ENCODE data around the gene ATG7. TPM values are rescaled to one million over a fixed set of nuclear protein-coding genes. Genes with fewer than 3 reads are reported as not detected.
"Not testable (repeated sequence)": the region's sequence is repeated elsewhere in the genome, so short reads cannot be mapped to it uniquely, and the experiment has no call there.

The ATG7 gene
- total RNA-seq, 4 donors from 2014 or later = 54.8 to 126 (median 100) TPM

DNA sequence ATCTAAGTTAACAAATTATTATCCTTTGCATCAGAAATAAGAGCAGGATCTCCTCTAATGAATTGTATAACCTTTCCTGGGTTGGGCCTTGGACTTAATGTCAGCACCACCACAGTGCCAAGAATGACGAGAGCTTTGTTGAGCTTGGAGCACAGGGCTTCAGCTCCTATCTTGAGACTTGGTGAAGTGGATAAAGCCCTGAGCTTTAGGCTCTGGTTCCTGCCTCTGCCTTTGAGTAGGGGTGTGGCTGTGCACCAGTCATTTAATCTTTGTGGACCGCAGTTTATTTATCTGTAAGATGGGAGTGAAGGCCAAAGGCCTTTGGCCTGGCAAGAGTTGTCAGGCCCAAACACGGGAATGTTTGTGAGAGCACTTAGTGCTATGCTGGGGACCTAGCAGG lies 209.4 kb downstream of the ATG7 start:
- intact Hi-C loops (cut with DNase I; ENCODE audit: low total_unique reads) = no loop called here
- no peak for TF ChIP-seq POLR2A (IDR thresholded peaks at IDR 0.05)
- TF ChIP-seq, protein P1, sequence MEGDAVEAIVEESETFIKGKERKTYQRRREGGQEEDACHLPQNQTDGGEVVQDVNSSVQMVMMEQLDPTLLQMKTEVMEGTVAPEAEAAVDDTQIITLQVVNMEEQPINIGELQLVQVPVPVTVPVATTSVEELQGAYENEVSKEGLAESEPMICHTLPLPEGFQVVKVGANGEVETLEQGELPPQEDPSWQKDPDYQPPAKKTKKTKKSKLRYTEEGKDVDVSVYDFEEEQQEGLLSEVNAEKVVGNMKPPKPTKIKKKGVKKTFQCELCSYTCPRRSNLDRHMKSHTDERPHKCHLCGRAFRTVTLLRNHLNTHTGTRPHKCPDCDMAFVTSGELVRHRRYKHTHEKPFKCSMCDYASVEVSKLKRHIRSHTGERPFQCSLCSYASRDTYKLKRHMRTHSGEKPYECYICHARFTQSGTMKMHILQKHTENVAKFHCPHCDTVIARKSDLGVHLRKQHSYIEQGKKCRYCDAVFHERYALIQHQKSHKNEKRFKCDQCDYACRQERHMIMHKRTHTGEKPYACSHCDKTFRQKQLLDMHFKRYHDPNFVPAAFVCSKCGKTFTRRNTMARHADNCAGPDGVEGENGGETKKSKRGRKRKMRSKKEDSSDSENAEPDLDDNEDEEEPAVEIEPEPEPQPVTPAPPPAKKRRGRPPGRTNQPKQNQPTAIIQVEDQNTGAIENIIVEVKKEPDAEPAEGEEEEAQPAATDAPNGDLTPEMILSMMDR (IDR thresholded peaks at IDR 0.05) = no peak
- no peaks in the 10 kb centered on the region for H3K27me3 ChIP-seq
- no peaks in the 10 kb centered on the region for H3K36me3 ChIP-seq
- no peaks in the 10 kb centered on the region for H3K9me3 ChIP-seq
- H3K4me1 ChIP-seq = peaks cover 10 to 23% of the 10 kb centered on the region in 2 donors
- H3K27ac ChIP-seq = peak overlapping the region; percentile 76 to 96
- DNase-seq = peak; percentile 39 to 50
- no peak overlapping the region for H3K4me3 ChIP-seq

DNA sequence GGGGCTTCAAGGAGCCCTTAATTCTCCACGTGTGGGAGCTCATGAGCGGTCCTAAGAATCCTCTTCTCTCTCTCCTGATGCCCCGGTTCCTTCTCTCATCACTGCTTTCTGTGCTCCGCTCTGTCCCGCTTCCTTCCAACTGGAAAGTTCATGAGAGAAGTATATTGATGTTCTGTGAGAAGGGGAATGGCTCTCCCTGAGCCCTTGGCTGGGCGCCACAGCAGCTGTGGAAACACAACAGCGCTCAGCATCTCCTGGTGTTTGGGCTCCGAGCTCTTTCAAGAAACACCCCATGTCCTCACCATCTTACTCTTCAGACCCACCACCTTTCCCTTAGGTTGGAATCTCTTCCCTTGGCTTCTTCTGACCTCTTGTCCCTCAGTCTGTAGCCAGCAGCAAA lies 209.8 kb downstream of the ATG7 start:
- Histone ChIP-seq H3K27ac (peak overlapping the region; percentile 76 to 96), H3K36me3 (no peaks in the 10 kb centered on the region), H3K4me1 (peaks cover 10 to 18% of the 10 kb centered on the region in 2 donors), H3K4me3 (no peak overlapping the region), H3K27me3 (no peaks in the 10 kb centered on the region), H3K9me3 (no peaks in the 10 kb centered on the region)
- intact Hi-C loops (cut with DNase I; ENCODE audit: low total_unique reads) = no loop called here
- TF ChIP-seq, protein P1 (IDR thresholded peaks at IDR 0.05) = no peak
- TF ChIP-seq POLR2A (IDR thresholded peaks at IDR 0.05) = no peak
- DNase-seq = peak; percentile 70 to 77

DNA sequence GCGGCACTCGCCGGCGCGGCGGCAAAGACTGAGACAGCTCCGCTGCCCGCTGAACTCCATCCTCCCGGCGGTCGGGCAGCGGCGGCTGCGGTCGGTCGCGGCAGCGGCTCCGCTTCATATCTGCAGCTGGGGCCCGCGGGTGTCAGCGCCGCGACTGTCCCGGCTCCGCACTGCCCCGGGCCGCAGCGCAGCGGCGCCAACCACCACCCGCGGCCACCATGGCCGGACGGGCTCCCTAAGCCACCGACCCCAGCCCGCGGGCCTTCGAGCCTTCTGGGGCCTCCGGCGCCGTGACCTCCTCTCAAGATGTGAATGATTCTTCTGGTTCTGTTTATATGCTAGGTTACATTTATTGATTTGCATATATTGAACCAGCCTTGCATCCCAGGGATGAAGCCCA lies 216.2 kb downstream of the ATG7 start:
- H3K27ac ChIP-seq; H3K27me3 ChIP-seq; H3K4me3 ChIP-seq; intact Hi-C loops (cut with DNase I; ENCODE audit: low total_unique reads); H3K4me1 ChIP-seq; H3K36me3 ChIP-seq; DNase-seq; H3K9me3 ChIP-seq: not testable (repeated sequence)

DNA sequence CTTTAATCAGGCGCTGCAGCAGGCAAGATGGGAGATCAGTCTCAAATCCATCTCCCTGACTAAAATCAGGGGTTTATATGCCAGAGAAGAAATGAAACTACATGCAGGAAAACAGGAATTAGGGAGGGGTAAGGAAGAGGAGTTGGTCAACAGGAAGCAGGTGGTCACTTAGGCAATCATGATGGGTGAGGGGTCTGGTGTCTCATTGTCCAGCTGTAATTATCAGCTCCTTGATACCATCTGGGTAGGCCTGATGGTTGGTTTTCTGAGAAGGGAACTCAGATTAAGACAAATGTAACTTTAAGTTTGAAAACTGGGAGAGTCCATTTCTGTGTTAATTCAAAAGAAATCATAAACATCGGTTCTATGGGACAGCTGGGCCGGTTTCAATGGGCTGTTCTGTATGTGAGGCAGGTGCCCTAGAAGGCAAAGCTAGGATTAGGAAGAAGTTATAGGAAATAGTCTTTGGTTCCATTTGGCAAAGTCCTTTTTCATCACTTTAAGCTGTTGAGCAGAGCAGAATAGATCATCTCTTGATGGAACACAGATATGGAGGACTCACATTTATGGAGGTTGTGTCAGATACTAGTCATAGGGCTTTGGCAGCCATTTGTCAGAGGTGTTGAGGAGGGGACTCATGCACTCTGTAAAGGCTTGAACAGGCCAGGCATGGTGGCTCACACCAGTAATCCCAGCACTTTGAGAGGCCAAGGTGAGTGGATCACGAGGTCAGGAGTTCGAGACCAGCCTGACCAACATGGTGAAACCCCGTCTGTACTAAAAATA lies 222.1 kb downstream of the ATG7 start:
- no peaks in the 10 kb centered on the region for H3K9me3 ChIP-seq
- no peak overlapping the region for H3K27ac ChIP-seq
- H3K36me3 ChIP-seq = no peaks in the 10 kb centered on the region
- no peak overlapping the region for H3K4me3 ChIP-seq
- no peaks in the 10 kb centered on the region for H3K27me3 ChIP-seq
- no peak for DNase-seq
- no peak for TF ChIP-seq POLR2A (IDR thresholded peaks at IDR 0.05)
- TF ChIP-seq, protein P1 (IDR thresholded peaks at IDR 0.05) = no peak
- peaks cover 0 to 10% of the 10 kb centered on the region in 2 donors for H3K4me1 ChIP-seq
- intact Hi-C loops (cut with DNase I; ENCODE audit: low total_unique reads) = no loop called here

DNA sequence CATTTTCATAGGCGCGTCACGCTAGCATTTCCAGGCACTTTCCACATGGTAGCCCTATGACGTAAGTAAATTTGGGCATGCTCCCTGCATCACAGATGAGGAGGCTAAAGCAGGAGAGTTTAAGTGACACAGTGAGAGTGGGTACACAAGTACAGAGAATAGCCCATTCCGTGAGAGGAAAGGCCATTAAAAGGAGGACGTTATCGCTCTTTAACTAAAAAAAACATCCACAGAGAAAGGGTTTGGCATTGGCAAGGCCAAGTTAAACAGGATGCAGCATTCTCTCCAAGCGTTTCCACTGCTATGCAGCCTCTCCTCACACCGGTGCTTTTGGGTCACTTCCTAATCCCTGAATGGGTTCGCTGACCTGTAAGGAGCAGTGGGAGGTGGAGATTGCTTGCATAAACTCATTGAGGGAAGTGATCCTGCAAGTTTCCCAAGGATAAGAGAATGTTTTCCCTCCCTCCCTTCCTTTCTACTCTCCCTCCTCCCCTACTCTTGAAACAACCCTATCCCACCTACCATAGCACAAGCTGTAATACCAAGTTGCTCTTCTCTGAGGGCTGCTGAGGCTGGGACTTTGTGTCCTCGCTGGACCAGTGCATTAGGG lies 223.9 kb downstream of the ATG7 start:
- DNase-seq = no peak
- Histone ChIP-seq H3K4me1 (peaks cover 0 to 12% of the 10 kb centered on the region in 2 donors), H3K27me3 (no peaks in the 10 kb centered on the region), H3K36me3 (no peaks in the 10 kb centered on the region), H3K27ac (no peak overlapping the region), H3K4me3 (no peak overlapping the region), H3K9me3 (no peaks in the 10 kb centered on the region)
- no peak for TF ChIP-seq POLR2A (IDR thresholded peaks at IDR 0.05)
- TF ChIP-seq, protein P1 (IDR thresholded peaks at IDR 0.05) = no peak
- intact Hi-C loops (cut with DNase I; ENCODE audit: low total_unique reads) = no loop called here

All from uterus (tissue), 4 donors.